DND-41 (cell line): Measurements from ENCODE around the gene GRID1.

Source experiments
- CTCF ChIP-seq: IDR thresholded peaks from 2 replicates; pipeline ENCODE4 v1.5.1; 2012; ENCODE audit warnings: borderline replicate concordance, low read length, moderate library complexity, mild to moderate bottlenecking; ENCODE audit not compliant: poor library complexity, severe bottlenecking; ENCODE audit errors: extremely low read depth
- EZH2 ChIP-seq: IDR thresholded peaks from 3 replicates; pipeline ENCODE4 v1.6.1; 2012; ENCODE audit warnings: borderline replicate concordance, low read depth, mild to moderate bottlenecking, moderate library complexity, low read length, inconsistent platforms; ENCODE audit not compliant: severe bottlenecking

DNA sequence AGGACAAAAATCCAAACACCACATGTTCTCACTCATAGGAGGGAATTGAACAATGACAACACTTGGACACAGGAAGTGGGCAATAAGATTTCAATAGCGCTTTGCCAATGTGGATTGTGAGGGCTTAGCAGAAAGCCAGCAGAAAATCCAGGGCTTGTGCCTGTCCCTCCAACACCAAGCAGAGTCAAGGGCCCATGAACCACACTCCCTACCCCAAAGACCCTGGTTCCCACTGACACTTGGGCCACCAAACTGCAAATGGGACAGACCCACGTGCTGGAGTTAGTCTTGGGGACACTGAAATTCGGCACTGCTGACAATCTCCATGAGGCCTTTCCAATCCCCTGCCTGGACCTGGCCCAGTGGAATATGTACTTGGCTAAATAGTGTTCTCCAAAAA is 67.0 kb downstream of the GRID1 start:
- TF ChIP-seq CTCF (no peak), EZH2 (no peak)
